Neural cell (in vitro differentiated cells): ENCODE results near the gene ROBO1.

ENCODE experiments used
- EP300 ChIP-seq: fragments of 450-650 bp; conservative IDR thresholded peaks from 2 replicates; pipeline ENCODE4 v1.6.1; 2014; ENCODE audit warnings: antibody characterized with exemption, mild to moderate bottlenecking, moderate library complexity; ENCODE audit not compliant: poor library complexity, severe bottlenecking
- EZH2 ChIP-seq: fragments of 200-600, 300-800 bp; shearing (Covaris generic), sonication (generic); IDR thresholded peaks from 2 replicates; pipeline ENCODE4 v1.6.1; 2014; ENCODE audit warnings: antibody characterized with exemption, low read length, borderline replicate concordance, mild to moderate bottlenecking; ENCODE audit not compliant: insufficient read depth, poor library complexity, severe bottlenecking
- MXI1 ChIP-seq: fragments of 450-650 bp; conservative IDR thresholded peaks from 2 replicates; pipeline ENCODE4 v1.6.1; 2014; ENCODE audit warnings: antibody characterized with exemption, mild to moderate bottlenecking; ENCODE audit not compliant: poor library complexity, severe bottlenecking
- POLR2AphosphoS5 ChIP-seq: IDR thresholded peaks from 2 replicates; pipeline ENCODE4 v1.6.1; 2012
- RAD21 ChIP-seq: fragments of 450-650 bp; conservative IDR thresholded peaks from 2 replicates; pipeline ENCODE4 v1.6.1; 2014; ENCODE audit warnings: antibody characterized with exemption, mild to moderate bottlenecking, moderate library complexity
- SMC3 ChIP-seq: fragments of 450-650 bp; conservative IDR thresholded peaks from 2 replicates; pipeline ENCODE4 v1.6.1; 2014; ENCODE audit warnings: antibody characterized with exemption, mild to moderate bottlenecking, moderate library complexity; ENCODE audit not compliant: poor library complexity
- TAF1 ChIP-seq: IDR thresholded peaks from 2 replicates; pipeline ENCODE4 v1.6.1; 2012; ENCODE audit warnings: low read depth
- TF ChIP-seq, protein P1 (sequence below): fragments of 450-650 bp; IDR thresholded peaks from 2 replicates; pipeline ENCODE4 v1.5.1; 2014; ENCODE audit warnings: antibody characterized with exemption, mild to moderate bottlenecking, moderate library complexity; ENCODE audit not compliant: poor library complexity, severe bottlenecking
- TF ChIP-seq, protein P2 (sequence below): IDR thresholded peaks from 2 replicates; pipeline ENCODE4 v1.6.1; 2012; ENCODE audit warnings: borderline replicate concordance

- TF ChIP-seq, protein P1, sequence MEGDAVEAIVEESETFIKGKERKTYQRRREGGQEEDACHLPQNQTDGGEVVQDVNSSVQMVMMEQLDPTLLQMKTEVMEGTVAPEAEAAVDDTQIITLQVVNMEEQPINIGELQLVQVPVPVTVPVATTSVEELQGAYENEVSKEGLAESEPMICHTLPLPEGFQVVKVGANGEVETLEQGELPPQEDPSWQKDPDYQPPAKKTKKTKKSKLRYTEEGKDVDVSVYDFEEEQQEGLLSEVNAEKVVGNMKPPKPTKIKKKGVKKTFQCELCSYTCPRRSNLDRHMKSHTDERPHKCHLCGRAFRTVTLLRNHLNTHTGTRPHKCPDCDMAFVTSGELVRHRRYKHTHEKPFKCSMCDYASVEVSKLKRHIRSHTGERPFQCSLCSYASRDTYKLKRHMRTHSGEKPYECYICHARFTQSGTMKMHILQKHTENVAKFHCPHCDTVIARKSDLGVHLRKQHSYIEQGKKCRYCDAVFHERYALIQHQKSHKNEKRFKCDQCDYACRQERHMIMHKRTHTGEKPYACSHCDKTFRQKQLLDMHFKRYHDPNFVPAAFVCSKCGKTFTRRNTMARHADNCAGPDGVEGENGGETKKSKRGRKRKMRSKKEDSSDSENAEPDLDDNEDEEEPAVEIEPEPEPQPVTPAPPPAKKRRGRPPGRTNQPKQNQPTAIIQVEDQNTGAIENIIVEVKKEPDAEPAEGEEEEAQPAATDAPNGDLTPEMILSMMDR = no peak
- TF ChIP-seq, protein P2, sequence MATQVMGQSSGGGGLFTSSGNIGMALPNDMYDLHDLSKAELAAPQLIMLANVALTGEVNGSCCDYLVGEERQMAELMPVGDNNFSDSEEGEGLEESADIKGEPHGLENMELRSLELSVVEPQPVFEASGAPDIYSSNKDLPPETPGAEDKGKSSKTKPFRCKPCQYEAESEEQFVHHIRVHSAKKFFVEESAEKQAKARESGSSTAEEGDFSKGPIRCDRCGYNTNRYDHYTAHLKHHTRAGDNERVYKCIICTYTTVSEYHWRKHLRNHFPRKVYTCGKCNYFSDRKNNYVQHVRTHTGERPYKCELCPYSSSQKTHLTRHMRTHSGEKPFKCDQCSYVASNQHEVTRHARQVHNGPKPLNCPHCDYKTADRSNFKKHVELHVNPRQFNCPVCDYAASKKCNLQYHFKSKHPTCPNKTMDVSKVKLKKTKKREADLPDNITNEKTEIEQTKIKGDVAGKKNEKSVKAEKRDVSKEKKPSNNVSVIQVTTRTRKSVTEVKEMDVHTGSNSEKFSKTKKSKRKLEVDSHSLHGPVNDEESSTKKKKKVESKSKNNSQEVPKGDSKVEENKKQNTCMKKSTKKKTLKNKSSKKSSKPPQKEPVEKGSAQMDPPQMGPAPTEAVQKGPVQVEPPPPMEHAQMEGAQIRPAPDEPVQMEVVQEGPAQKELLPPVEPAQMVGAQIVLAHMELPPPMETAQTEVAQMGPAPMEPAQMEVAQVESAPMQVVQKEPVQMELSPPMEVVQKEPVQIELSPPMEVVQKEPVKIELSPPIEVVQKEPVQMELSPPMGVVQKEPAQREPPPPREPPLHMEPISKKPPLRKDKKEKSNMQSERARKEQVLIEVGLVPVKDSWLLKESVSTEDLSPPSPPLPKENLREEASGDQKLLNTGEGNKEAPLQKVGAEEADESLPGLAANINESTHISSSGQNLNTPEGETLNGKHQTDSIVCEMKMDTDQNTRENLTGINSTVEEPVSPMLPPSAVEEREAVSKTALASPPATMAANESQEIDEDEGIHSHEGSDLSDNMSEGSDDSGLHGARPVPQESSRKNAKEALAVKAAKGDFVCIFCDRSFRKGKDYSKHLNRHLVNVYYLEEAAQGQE = no peak
- TF ChIP-seq SMC3 (no peak), RAD21 (no peak), POLR2AphosphoS5 (no peak), EP300 (no peak), EZH2 (no peak), MXI1 (no peak), TAF1 (no peak)
These were observed 855.5 kb downstream of the ROBO1 start for GRCh38 chr3:78912259-78912658.
